HG02798 (cell line): ENCODE data around the gene PIK3CD.
"Not testable (repeated sequence)": the region's sequence is repeated elsewhere in the genome, so short reads cannot be mapped to it uniquely, and the experiment has no call there.

Experiments
- ATAC-seq: cut with Tn5 transposase; IDR thresholded peaks from one replicate; pipeline ENCODE4 v1.9.1; 2021; ENCODE audit warnings: mild to moderate bottlenecking; ENCODE audit not compliant: unreplicated experiment, poor library complexity

Gene PIK3CD

GRCh38 chr1:9687120-9687873, 35.8 kb downstream of the PIK3CD start:
- peak; percentile 41 for ATAC-seq

GRCh38 chr1:9687874-9688582, 36.5 kb downstream of the PIK3CD start:
- ATAC-seq, result no peak

GRCh38 chr1:9688599-9688998, 37.1 kb downstream of the PIK3CD start:
- no peak for ATAC-seq

- peak; percentile 71 for ATAC-seq
These were observed 37.6 kb downstream of the PIK3CD start for GRCh38 chr1:9689011-9689706.

- ATAC-seq, result no peak
These were observed 38.4 kb downstream of the PIK3CD start for GRCh38 chr1:9689971-9690381.

GRCh38 chr1:9690440-9691107, 39.0 kb downstream of the PIK3CD start:
- no peak for ATAC-seq

GRCh38 chr1:9691108-9691445, 39.5 kb downstream of the PIK3CD start:
- ATAC-seq, result no peak

- no peak for ATAC-seq
These were observed 40.2 kb downstream of the PIK3CD start for GRCh38 chr1:9691691-9692090.

GRCh38 chr1:9696793-9697192, 45.3 kb downstream of the PIK3CD start:
- no peak for ATAC-seq

GRCh38 chr1:9699361-9699760, 47.8 kb downstream of the PIK3CD start:
- no peak for ATAC-seq

- ATAC-seq, result no peak
These were observed 48.8 kb downstream of the PIK3CD start for GRCh38 chr1:9700340-9700739.

- no peak for ATAC-seq
These were observed 50.1 kb downstream of the PIK3CD start for GRCh38 chr1:9701665-9702064.

GRCh38 chr1:9703165-9703509, 51.6 kb downstream of the PIK3CD start:
- no peak for ATAC-seq

GRCh38 chr1:9703681-9704080, 52.1 kb downstream of the PIK3CD start:
- no peak for ATAC-seq

GRCh38 chr1:9705337-9706093, 54.0 kb downstream of the PIK3CD start:
- no peak for ATAC-seq

GRCh38 chr1:9706178-9706577, 54.6 kb downstream of the PIK3CD start:
- ATAC-seq, result no peak

- ATAC-seq, result no peak
These were observed 58.5 kb downstream of the PIK3CD start for GRCh38 chr1:9710037-9710436.

- no peak for ATAC-seq
These were observed 60.0 kb downstream of the PIK3CD start for GRCh38 chr1:9711466-9712020.

GRCh38 chr1:9712767-9713166, 61.2 kb downstream of the PIK3CD start:
- not testable (repeated sequence) for ATAC-seq

- no peak for ATAC-seq
These were observed 62.8 kb downstream of the PIK3CD start for GRCh38 chr1:9714257-9714718.
